DOHH2 (cell line): ENCODE data around the gene ADM.

ENCODE experiments used
- H3F3A ChIP-seq: fragments of 200-600 bp; sonication (generic), shearing (Covaris generic); 2 replicates; pipeline ENCODE4 v1.6.0; 2016; ENCODE audit warnings: antibody characterized with exemption, mild to moderate bottlenecking; ENCODE audit not compliant: control insufficient read depth, insufficient read depth
- H3K27ac ChIP-seq: fragments of 200-600 bp; sonication (generic); 2 replicates; pipeline ENCODE4 v1.5.1; 2014; ENCODE audit warnings: low read depth, mild to moderate bottlenecking, low read length, moderate library complexity
- H3K27me3 ChIP-seq: fragments of 200-600 bp; sonication (generic); 2 replicates; pipeline ENCODE4 v1.6.1; 2014; ENCODE audit warnings: mild to moderate bottlenecking, low read length, mixed read lengths; ENCODE audit not compliant: control insufficient read depth
- H3K36me3 ChIP-seq: fragments of 200-600 bp; sonication (generic); 2 replicates; pipeline ENCODE4 v1.6.1; 2014; ENCODE audit warnings: mild to moderate bottlenecking, low read length, moderate library complexity, mixed read lengths; ENCODE audit not compliant: control insufficient read depth
- H3K4me1 ChIP-seq: fragments of 200-600 bp; sonication (generic); 2 replicates; pipeline ENCODE4 v1.6.1; 2014; ENCODE audit warnings: mild to moderate bottlenecking, low read length, mixed read lengths; ENCODE audit not compliant: control insufficient read depth
- H3K4me2 ChIP-seq: fragments of 200-600 bp; sonication (generic); 2 replicates; pipeline ENCODE4 v1.6.0; 2014; ENCODE audit warnings: mild to moderate bottlenecking, low read length, moderate library complexity
- H3K4me3 ChIP-seq: fragments of 200-600 bp; sonication (generic); 2 replicates; pipeline ENCODE4 v1.5.1; 2014; ENCODE audit warnings: mild to moderate bottlenecking, low read length, mixed read lengths
- H3K79me2 ChIP-seq: fragments of 200-600 bp; sonication (generic); 2 replicates; pipeline ENCODE4 v1.6.1; 2014; ENCODE audit warnings: mild to moderate bottlenecking, low read length, mixed read lengths; ENCODE audit not compliant: control insufficient read depth
- H3K9me2 ChIP-seq: fragments of 200-600 bp; sonication (generic); replicated peaks from 2 replicates; pipeline ENCODE4 v1.6.1; 2014; ENCODE audit warnings: mild to moderate bottlenecking, low read length, mixed read lengths; ENCODE audit not compliant: control insufficient read depth
- H3K9me3 ChIP-seq: fragments of 200-600 bp; sonication (generic); 2 replicates; pipeline ENCODE4 v1.6.1; 2014; ENCODE audit warnings: antibody characterized with exemption, low read length, mixed read lengths; ENCODE audit not compliant: control insufficient read depth, insufficient read depth
- H4K20me1 ChIP-seq: fragments of 200-600 bp; sonication (generic); 2 replicates; pipeline ENCODE4 v1.6.0; 2014; ENCODE audit warnings: low read depth, mild to moderate bottlenecking, antibody characterized with exemption, low read length, moderate library complexity; ENCODE audit not compliant: control insufficient read depth, insufficient read depth
- EZH2phosphoT487 ChIP-seq: fragments of 200-600 bp; sonication (generic); IDR thresholded peaks from 2 replicates; pipeline ENCODE4 v1.6.1; 2017; ENCODE audit warnings: borderline replicate concordance, mild to moderate bottlenecking, antibody characterized with exemption, low read length, moderate library complexity, mixed read lengths
- TF ChIP-seq, protein P1 (sequence below): fragments of 200-600 bp; sonication (generic); IDR thresholded peaks from one replicate; pipeline ENCODE4 v1.5.1; 2014; ENCODE audit warnings: antibody characterized with exemption, mild to moderate bottlenecking, low read depth, low read length; ENCODE audit not compliant: poor library complexity, severe bottlenecking

The ADM gene

DNA sequence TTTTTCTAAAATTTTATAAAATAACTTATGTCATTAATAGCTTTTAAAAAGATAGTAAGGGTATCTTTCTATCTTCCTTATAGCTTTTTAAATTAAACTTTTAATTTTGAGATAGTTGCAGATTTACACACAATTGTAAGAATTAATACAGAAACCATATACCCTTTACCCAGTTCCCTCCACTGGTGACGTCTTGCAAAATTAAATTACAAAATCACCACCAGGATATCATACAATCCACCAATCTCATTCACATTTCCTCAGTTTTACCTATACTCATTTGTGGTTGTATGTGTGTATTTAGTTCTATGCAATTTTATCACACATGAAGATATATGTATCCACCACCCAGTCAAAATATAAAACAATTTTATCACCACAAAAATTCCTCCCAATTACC is 20.9 kb upstream of the ADM start:
- Histone ChIP-seq H3K9me3 (no peaks in the 10 kb centered on the region), H3K36me3 (no peaks in the 10 kb centered on the region), H3K4me1 (peaks cover 12% of the 10 kb centered on the region), H4K20me1 (no peaks in the 10 kb centered on the region), H3K9me2 (no peaks in the 10 kb centered on the region), H3F3A (no peaks in the 10 kb centered on the region), H3K4me3 (no peak overlapping the region), H3K4me2 (no peak overlapping the region), H3K27me3 (no peaks in the 10 kb centered on the region), H3K27ac (no peak overlapping the region), H3K79me2 (no peaks in the 10 kb centered on the region)
- TF ChIP-seq EZH2phosphoT487: no peak
- TF ChIP-seq, protein P1, sequence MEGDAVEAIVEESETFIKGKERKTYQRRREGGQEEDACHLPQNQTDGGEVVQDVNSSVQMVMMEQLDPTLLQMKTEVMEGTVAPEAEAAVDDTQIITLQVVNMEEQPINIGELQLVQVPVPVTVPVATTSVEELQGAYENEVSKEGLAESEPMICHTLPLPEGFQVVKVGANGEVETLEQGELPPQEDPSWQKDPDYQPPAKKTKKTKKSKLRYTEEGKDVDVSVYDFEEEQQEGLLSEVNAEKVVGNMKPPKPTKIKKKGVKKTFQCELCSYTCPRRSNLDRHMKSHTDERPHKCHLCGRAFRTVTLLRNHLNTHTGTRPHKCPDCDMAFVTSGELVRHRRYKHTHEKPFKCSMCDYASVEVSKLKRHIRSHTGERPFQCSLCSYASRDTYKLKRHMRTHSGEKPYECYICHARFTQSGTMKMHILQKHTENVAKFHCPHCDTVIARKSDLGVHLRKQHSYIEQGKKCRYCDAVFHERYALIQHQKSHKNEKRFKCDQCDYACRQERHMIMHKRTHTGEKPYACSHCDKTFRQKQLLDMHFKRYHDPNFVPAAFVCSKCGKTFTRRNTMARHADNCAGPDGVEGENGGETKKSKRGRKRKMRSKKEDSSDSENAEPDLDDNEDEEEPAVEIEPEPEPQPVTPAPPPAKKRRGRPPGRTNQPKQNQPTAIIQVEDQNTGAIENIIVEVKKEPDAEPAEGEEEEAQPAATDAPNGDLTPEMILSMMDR: no peak

DNA sequence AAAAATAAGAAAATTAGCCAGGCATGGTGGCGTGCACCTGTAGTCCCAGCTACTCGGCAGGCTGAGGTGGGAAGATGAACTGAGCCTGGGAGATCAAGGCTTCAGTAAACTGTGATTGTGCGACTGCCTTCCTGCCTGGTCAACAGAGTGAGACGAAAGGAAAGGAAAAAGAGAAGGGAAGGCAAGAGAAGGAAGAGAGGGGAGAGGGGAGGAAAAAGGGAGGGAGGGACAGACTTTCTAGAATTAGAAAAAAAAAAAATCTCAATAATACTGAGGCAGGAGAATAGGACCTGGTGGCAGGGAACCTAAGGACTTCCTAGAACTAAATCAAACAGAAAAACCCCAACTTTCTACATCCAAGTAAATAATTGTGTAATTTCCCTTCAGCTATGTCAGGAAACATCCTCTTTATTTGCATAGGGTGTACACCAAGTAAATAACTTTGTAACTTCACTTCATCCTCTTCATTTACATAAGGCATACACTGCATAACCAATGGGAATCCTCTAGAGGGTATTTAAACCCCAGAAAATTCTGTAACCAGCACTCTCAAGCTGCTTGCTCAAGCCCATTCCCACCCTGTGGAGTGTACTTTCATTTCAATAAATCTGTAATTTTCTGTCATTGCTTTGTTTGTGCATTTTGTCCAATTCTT is 19.6 kb upstream of the ADM start:
- Histone ChIP-seq H3K36me3 (no peaks in the 10 kb centered on the region), H3K4me3 (no peak overlapping the region), H3K9me3 (no peaks in the 10 kb centered on the region), H3K4me1 (peaks cover 12% of the 10 kb centered on the region), H3K9me2 (no peaks in the 10 kb centered on the region), H3F3A (no peaks in the 10 kb centered on the region), H3K79me2 (no peaks in the 10 kb centered on the region), H4K20me1 (no peaks in the 10 kb centered on the region), H3K27me3 (no peaks in the 10 kb centered on the region), H3K4me2 (peak overlapping the region; percentile 4; the same call in 1 of the 2 replicates), H3K27ac (no peak overlapping the region)
- TF ChIP-seq EZH2phosphoT487: no peak
- TF ChIP-seq, protein P1: no peak

DNA sequence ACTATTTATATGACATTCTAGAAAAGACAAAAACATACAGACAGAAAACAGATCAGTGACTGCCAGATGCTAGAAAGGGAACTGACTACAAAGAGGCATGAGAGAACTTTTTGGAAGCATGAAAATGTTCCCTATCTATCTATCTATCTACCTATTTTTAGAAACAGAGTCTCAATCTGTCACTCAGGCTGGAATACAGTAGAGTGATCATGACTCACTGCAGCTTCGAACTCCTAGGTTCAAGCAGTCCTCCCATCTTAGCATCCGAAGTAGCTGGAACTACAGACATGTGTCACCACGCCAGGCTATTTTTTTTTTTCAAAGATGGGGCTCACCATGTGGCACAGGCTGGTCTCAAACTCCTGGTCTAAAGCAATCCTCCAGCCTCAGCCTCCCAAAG is 17.7 kb upstream of the ADM start:
- Histone ChIP-seq H3K79me2 (no peaks in the 10 kb centered on the region), H3K9me3 (no peaks in the 10 kb centered on the region), H3K27me3 (no peaks in the 10 kb centered on the region), H3K4me3 (no peak overlapping the region), H3K9me2 (no peaks in the 10 kb centered on the region), H3K4me2 (no peak overlapping the region), H3K4me1 (peaks cover 17% of the 10 kb centered on the region), H3K36me3 (no peaks in the 10 kb centered on the region), H4K20me1 (no peaks in the 10 kb centered on the region), H3F3A (peaks cover 4% of the 10 kb centered on the region; the same call in 1 of the 2 replicates), H3K27ac (no peak overlapping the region)
- no peak for TF ChIP-seq EZH2phosphoT487
- TF ChIP-seq, protein P1: no peak
